Pancreas (tissue), 10 donors: ENCODE results near the gene C3orf49. TPM values are rescaled to one million over a fixed set of nuclear protein-coding genes. Genes with fewer than 3 reads are reported as not detected.

Experiments used
- ATAC-seq, 4 donors: fragments of 200-7000 bp; cut with Tn5 transposase; one replicate each; pipeline versions ENCODE4 v1.8.0 to v1.9.1; 2020; ENCODE audit warnings: mild to moderate bottlenecking in 4 of 4, moderate library complexity in 4 of 4
- DNase-seq, 6 donors: peaks; one replicate each; pipeline ENCODE4 v3.0.0-alpha.2; 2020
- FAIRE-seq: peaks from 2 replicates; lab custom pipeline; 2012; peaks lifted over from hg19 to GRCh38; lab: Jason Lieb, UNC
- H3K27ac ChIP-seq, 4 donors: fragments of 200-600 bp; sonication (generic); 1 replicate in 3 of 4; 2 replicates in 1 of 4; pipeline versions ENCODE4 v1.5.0 to v1.8.0; 2020
- H3K27me3 ChIP-seq, 4 donors: fragments of 200-600 bp; one replicate each; pipeline ENCODE4 v1.8.0; 2021
- H3K36me3 ChIP-seq, 3 donors: fragments of 200-600 bp; sonication (generic) in 1 of 3; one replicate each; pipeline versions ENCODE4 v1.5.0 to v1.8.0; 2020 to 2021
- H3K4me1 ChIP-seq, 3 donors: fragments of 200-600 bp; one replicate each; pipeline ENCODE4 v1.8.0; 2021
- H3K4me3 ChIP-seq, 4 donors: fragments of 200-600 bp; sonication (generic) in 2 of 4; one replicate each; pipeline versions ENCODE4 v1.5.0 to v1.8.0; 2020 to 2021
- H3K9me3 ChIP-seq, 4 donors: fragments of 200-600 bp; one replicate each; pipeline ENCODE4 v1.8.0; 2021
- CTCF ChIP-seq, 4 donors: fragments of 200-600 bp; sonication (generic) in 3 of 4; IDR thresholded peaks; one replicate each; pipeline versions ENCODE4 v1.5.0 to v1.8.0; 2021; ENCODE audit warnings: antibody characterized with exemption in 4 of 4
- WGBS, 2 donors: extraction: QIAGEN DNeasy Blood & Tissue Kit; methylation state at CpG; one replicate each; pipeline ENCODE4 v1.1.7; 2013; 5-methylcytosine and 5-hydroxymethylcytosine counted together
- intact Hi-C, 3 donors: fragments of 100-400 bp; cut with DNase I; formaldehyde crosslinking; loops; one replicate each; pipeline versions ENCODE4 v1.11.1 to v1.14.2; 2022
- polyA plus RNA-seq, 2 donors: library from polyadenylated mRNA; stranded (reverse); fragments of 200-250 nt; gene quantifications; one replicate each; pipeline ENCODE4 v1.2.3, GENCODE V29; 2013
- total RNA-seq, 6 donors: library from RNA; stranded (reverse); fragmentation: NEBNext Ultra II Directional in 4 of 6; extraction: Animal tissue kit (Norgen Biotek cat#: 25700) in 4 of 6; gene quantifications; one replicate each; pipeline versions ENCODE4 v1.2.1 to v1.2.4, GENCODE V29; 2021 to 2023
- donor health status: healthy with polysubstance abuse.
- donor health status: DM: no; HTN: no; CAD: no; lungs with moderate emphysema.
- donor health status: DM: no; HTN: no; CAD: no.
- donor health status: control.
- donor health status: control.
- donor health status: Bipolar disorder and iron deficiency.
- donor health status: DM: yes; HTN: yes; CAD: no.
- donor health status: DM: no; HTN: no; CAD: no.
- donor health status: DM: no; HTN: no; CAD: no.
- donor health status: DM: yes; HTN: yes; CAD: no.

C3orf49 gene, protein sequence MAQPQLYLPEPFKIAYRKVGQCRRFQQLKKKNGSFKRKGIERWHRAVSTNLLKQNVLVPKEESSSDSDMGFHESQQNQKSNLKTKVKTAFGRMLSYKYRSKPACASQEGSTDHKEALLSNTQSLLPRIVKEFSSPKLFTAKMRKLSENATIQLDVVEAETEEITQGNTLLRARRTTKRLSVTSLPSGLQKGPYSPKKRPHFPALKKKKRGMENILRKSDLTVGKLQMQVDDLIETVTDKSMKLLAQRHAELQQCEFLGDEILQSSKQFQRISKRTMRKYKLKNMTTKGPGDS
- total RNA-seq: not detected
- not detected for polyA plus RNA-seq

GRCh38 chr3:63819151-63819398, at the start of gene C3orf49:
C3orf49 (plus strand) TSS chr3:63819299; CDS start chr3:63819472, 173 bp downstream.
- FAIRE-seq (no peak), DNase-seq (no peak), ATAC-seq (no peak)
- no peak for TF ChIP-seq CTCF (IDR thresholded peaks at IDR 0.05)
- no peaks in the 10 kb centered on the region for H3K36me3 ChIP-seq
- intact Hi-C loops: loop anchor here in 1 of 3 donors (10.0 kb wide), 1 partner anchor 464 kb away; no protein-coding TSS in a partner anchor
- H3K27me3 ChIP-seq: no peaks in the 10 kb centered on the region
- no peaks in the 10 kb centered on the region for H3K4me1 ChIP-seq
- H3K9me3 ChIP-seq: no peaks in the 10 kb centered on the region
- H3K4me3 ChIP-seq: no peak within 1 kb of the TSS
- H3K27ac ChIP-seq: no peak within 1 kb of the TSS
- WGBS, 2 donors: 92 to 95% methylated on average over 1 of the region's 1 CpG

GRCh38 chr3:63774781-63775180, 44.3 kb upstream of the C3orf49 start:
- no peaks in the 10 kb centered on the region for H3K9me3 ChIP-seq
- ATAC-seq: no peak
- intact Hi-C loops: no loop called here
- WGBS, 2 donors: 87 to 93% methylated on average over 5 of the region's 5 CpGs
- TF ChIP-seq CTCF (IDR thresholded peaks at IDR 0.05): no peak
- H3K27ac ChIP-seq: no peak overlapping the region
- no peak for FAIRE-seq
- DNase-seq: no peak
- no peaks in the 10 kb centered on the region for H3K4me1 ChIP-seq
- H3K27me3 ChIP-seq: no peaks in the 10 kb centered on the region
- H3K36me3 ChIP-seq: no peaks in the 10 kb centered on the region
- H3K4me3 ChIP-seq: no peak overlapping the region

DNA sequence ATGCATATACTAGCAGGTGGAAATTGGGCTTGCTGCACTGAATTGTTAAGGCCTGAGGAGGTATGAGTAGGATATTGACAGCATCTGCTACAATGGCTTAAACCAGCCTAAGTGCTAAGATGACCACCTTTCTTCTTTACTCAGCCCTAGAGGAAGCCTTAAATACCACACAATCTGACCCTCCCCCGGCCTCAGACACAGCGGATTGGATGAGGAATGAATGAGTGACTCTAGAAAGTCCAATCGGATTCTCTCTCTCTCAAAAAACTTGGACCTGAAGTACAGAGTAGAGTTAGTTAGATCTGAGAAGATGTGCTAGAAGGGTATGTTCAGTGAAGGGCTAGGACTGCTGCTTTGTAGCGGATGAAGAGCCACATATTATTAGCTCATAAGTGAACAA, 39.9 kb upstream of the C3orf49 start:
- Histone ChIP-seq H3K27me3 (no peaks in the 10 kb centered on the region), H3K4me1 (no peaks in the 10 kb centered on the region), H3K36me3 (no peaks in the 10 kb centered on the region), H3K9me3 (no peaks in the 10 kb centered on the region), H3K4me3 (no peak overlapping the region), H3K27ac (no peak overlapping the region)
- FAIRE-seq: no peak
- 87 to 95% methylated on average over 4 of the region's 4 CpGs for WGBS, 2 donors
- intact Hi-C loops: no loop called here
- no peak for DNase-seq
- TF ChIP-seq CTCF (IDR thresholded peaks at IDR 0.05): no peak
- ATAC-seq: no peak

GRCh38 chr3:63791974-63792373, 27.1 kb upstream of the C3orf49 start:
- no peak for TF ChIP-seq CTCF (IDR thresholded peaks at IDR 0.05)
- DNase-seq (no peak), FAIRE-seq (no peak), ATAC-seq (peak in 2 of 4 donors; percentile 38 to 41)
- Histone ChIP-seq H3K4me3 (no peak overlapping the region), H3K36me3 (no peaks in the 10 kb centered on the region), H3K9me3 (no peaks in the 10 kb centered on the region), H3K4me1 (no peaks in the 10 kb centered on the region), H3K27ac (no peak overlapping the region), H3K27me3 (no peaks in the 10 kb centered on the region)
- WGBS, 2 donors: 4 to 12% methylated on average over 1 of the region's 1 CpG
- intact Hi-C loops: no loop called here

GRCh38 chr3:63795438-63795837, 23.7 kb upstream of the C3orf49 start:
- DNase-seq (no peak), ATAC-seq (no peak), FAIRE-seq (no peak)
- Histone ChIP-seq H3K27me3 (no peaks in the 10 kb centered on the region), H3K4me1 (no peaks in the 10 kb centered on the region), H3K27ac (no peak overlapping the region), H3K9me3 (no peaks in the 10 kb centered on the region), H3K4me3 (no peak overlapping the region), H3K36me3 (no peaks in the 10 kb centered on the region)
- 62 to 76% methylated on average over 6 of the region's 6 CpGs for WGBS, 2 donors
- no peak for TF ChIP-seq CTCF (IDR thresholded peaks at IDR 0.05)
- intact Hi-C loops: no loop called here
